Gastroesophageal sphincter (tissue), 4 donors: ENCODE measurements around the gene TSHZ3. TPM values are rescaled to one million over a fixed set of nuclear protein-coding genes. Genes with fewer than 3 reads are reported as not detected.

Experiments used
- ATAC-seq: fragments of 150-250 bp; one replicate; pipeline ENCODE4 v1.9.1; 2016; ENCODE audit warnings: mild to moderate bottlenecking, moderate library complexity
- H3K27ac ChIP-seq, 4 donors: fragments of 200-600 bp; sonication (generic) in 3 of 4; 1 replicate in 3 of 4; 2 replicates in 1 of 4; pipeline ENCODE4 v1.5.1; 2016 to 2019
- H3K27me3 ChIP-seq: fragments of 200-600 bp; sonication (generic); one replicate; pipeline ENCODE4 v1.5.1; 2019
- H3K36me3 ChIP-seq, 2 donors: fragments of 200-600 bp; sonication (generic); one replicate each; pipeline ENCODE4 v1.5.1; 2019; ENCODE audit warnings: control low read depth in 1 of 2
- H3K4me1 ChIP-seq, 3 donors: fragments of 200-600 bp; sonication (generic); 1 replicate in 2 of 3; 2 replicates in 1 of 3; pipeline ENCODE4 v1.5.1; 2016 to 2019; ENCODE audit warnings: control low read depth in 2 of 3
- H3K4me3 ChIP-seq, 2 donors: fragments of 200-600 bp; sonication (generic); one replicate each; pipeline ENCODE4 v1.5.1; 2019; ENCODE audit warnings: mild to moderate bottlenecking in 1 of 2, moderate library complexity in 1 of 2
- H3K9me3 ChIP-seq, 3 donors: fragments of 200-600 bp; sonication (generic); one replicate each; pipeline ENCODE4 v1.5.1; 2017 to 2019; ENCODE audit warnings: control low read depth in 2 of 3
- EP300 ChIP-seq: sonication (generic); formaldehyde crosslinking; IDR thresholded peaks from one replicate; pipeline ENCODE4 v1.6.1; 2017; ENCODE audit warnings: antibody characterized with exemption, mild to moderate bottlenecking
- POLR2A ChIP-seq, 2 donors: fragments of 450-650 bp; IDR thresholded peaks; one replicate each; pipeline ENCODE4 v1.6.1; 2017; ENCODE audit warnings: antibody characterized with exemption in 2 of 2, mild to moderate bottlenecking in 2 of 2, moderate library complexity in 1 of 2
- POLR2AphosphoS5 ChIP-seq: sonication (generic); formaldehyde crosslinking; IDR thresholded peaks from one replicate; pipeline ENCODE4 v1.6.1; 2017; ENCODE audit warnings: antibody characterized with exemption
- WGBS, 2 donors: methylation state at CpG; one replicate each; pipeline ENCODE4 v1.1.5; 2018; ENCODE audit warnings: low coverage in 1 of 2; 5-methylcytosine and 5-hydroxymethylcytosine counted together
- total RNA-seq, 4 donors: library from RNA; depleted of rRNA; stranded (reverse); fragments of >200 nt; gene quantifications; one replicate each; pipeline ENCODE4 v1.1.0, GENCODE V29; 2016
- TF ChIP-seq, protein P1 (sequence below), 4 experiments: fragments of 200-600 bp in 2 of 4; fragments of 450-650 bp in 2 of 4; sonication (generic) in 1 of 4; IDR thresholded peaks; one replicate each; pipeline ENCODE4 v1.5.1; 2017 to 2019; ENCODE audit warnings: antibody characterized with exemption in 4 of 4, mild to moderate bottlenecking in 2 of 4, moderate library complexity in 2 of 4

Gene TSHZ3
- total RNA-seq, 4 donors from 2014 or later, result 15.6 to 40.2 (median 31.1) TPM

- Histone ChIP-seq H3K27ac (peak overlapping the region in 3 of 4 donors; percentile 98 to 99 (median 99)), H3K36me3 (no peaks in the 10 kb centered on the region), H3K4me1 (peaks cover 0 to 48% (median 12%) of the 10 kb centered on the region in 3 donors), H3K27me3 (no peaks in the 10 kb centered on the region), H3K4me3 (peak overlapping the region; percentile 80 to 99), H3K9me3 (no peaks in the 10 kb centered on the region)
- no peak for ATAC-seq
- whole genome bisulfite sequencing, 2 donors, result 0% methylated on average over 2 of the region's 29 CpGs; no CpG with 5 or more reads in 1 of the 2 donors
- TF ChIP-seq POLR2A (IDR thresholded peaks at IDR 0.05) (no peak), POLR2AphosphoS5 (no peak), EP300 (no peak)
These were observed 2.6 kb upstream of the TSHZ3 start for GRCh38 chr19:31351855-31352195.

GRCh38 chr19:31351056-31351854, 2.0 kb upstream of the TSHZ3 start:
- Histone ChIP-seq H3K36me3 (no peaks in the 10 kb centered on the region), H3K27me3 (no peaks in the 10 kb centered on the region), H3K9me3 (no peaks in the 10 kb centered on the region), H3K4me3 (peak overlapping the region; percentile 80 to 99), H3K4me1 (peaks cover 0 to 50% (median 17%) of the 10 kb centered on the region in 3 donors), H3K27ac (peak overlapping the region; percentile 45 to 99 (median 98))
- TF ChIP-seq, protein P1, sequence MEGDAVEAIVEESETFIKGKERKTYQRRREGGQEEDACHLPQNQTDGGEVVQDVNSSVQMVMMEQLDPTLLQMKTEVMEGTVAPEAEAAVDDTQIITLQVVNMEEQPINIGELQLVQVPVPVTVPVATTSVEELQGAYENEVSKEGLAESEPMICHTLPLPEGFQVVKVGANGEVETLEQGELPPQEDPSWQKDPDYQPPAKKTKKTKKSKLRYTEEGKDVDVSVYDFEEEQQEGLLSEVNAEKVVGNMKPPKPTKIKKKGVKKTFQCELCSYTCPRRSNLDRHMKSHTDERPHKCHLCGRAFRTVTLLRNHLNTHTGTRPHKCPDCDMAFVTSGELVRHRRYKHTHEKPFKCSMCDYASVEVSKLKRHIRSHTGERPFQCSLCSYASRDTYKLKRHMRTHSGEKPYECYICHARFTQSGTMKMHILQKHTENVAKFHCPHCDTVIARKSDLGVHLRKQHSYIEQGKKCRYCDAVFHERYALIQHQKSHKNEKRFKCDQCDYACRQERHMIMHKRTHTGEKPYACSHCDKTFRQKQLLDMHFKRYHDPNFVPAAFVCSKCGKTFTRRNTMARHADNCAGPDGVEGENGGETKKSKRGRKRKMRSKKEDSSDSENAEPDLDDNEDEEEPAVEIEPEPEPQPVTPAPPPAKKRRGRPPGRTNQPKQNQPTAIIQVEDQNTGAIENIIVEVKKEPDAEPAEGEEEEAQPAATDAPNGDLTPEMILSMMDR (IDR thresholded peaks at IDR 0.05), result peak in 1 of 4 experiments; percentile 24
- TF ChIP-seq EP300 (no peak), POLR2AphosphoS5 (no peak), POLR2A (IDR thresholded peaks at IDR 0.05) (peak in 1 of 2 donors; percentile 1)
- no peak for ATAC-seq
- 2% methylated on average over 10 of the region's 72 CpGs; no CpG with 5 or more reads in 1 of the 2 donors for WGBS, 2 donors

DNA sequence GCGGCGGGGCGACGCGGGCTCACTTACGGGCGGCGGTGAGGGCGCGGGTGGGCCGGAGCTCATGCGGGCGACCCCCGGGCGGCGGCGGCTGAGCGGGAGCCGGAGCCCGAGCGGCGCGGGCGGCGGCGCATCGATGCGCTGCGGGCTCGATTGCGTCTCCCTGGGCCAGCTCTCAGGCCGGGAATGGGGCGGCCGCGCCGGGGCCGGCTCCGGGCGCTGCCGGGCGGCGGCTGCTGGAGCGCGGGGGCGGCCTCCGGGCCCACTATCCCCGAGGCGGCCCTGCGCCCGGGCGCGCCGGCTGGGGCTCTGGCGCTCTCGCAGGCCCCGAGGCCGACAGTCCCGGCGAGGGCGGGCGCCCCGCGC, 1.4 kb upstream of the TSHZ3 start:
- Histone ChIP-seq H3K27me3 (no peaks in the 10 kb centered on the region), H3K27ac (peak overlapping the region; percentile 90 to 99 (median 98)), H3K9me3 (no peaks in the 10 kb centered on the region), H3K4me1 (peaks cover 0 to 55% (median 17%) of the 10 kb centered on the region in 3 donors), H3K4me3 (peak overlapping the region; percentile 80 to 99), H3K36me3 (no peaks in the 10 kb centered on the region)
- 0% methylated on average over 16 of the region's 63 CpGs; no CpG with 5 or more reads in 1 of the 2 donors for WGBS, 2 donors
- no peak for TF ChIP-seq POLR2AphosphoS5
- TF ChIP-seq POLR2A (IDR thresholded peaks at IDR 0.05), result peak in 1 of 2 donors; percentile 42
- ATAC-seq, result peak; percentile 64

- H3K9me3 ChIP-seq, result no peaks in the 10 kb centered on the region
- peak overlapping the region; percentile 90 to 99 (median 98) for H3K27ac ChIP-seq
- no peak for TF ChIP-seq POLR2AphosphoS5
- no peak for TF ChIP-seq POLR2A (IDR thresholded peaks at IDR 0.05)
- no peak for TF ChIP-seq EP300
- TF ChIP-seq, protein P1 (IDR thresholded peaks at IDR 0.05), result no peak
- peaks cover 0 to 61% (median 18%) of the 10 kb centered on the region in 3 donors for H3K4me1 ChIP-seq
- peak overlapping the region; percentile 80 to 99 for H3K4me3 ChIP-seq
- no peaks in the 10 kb centered on the region for H3K36me3 ChIP-seq
- ATAC-seq, result peak; percentile 31
- no peaks in the 10 kb centered on the region for H3K27me3 ChIP-seq
- WGBS, 2 donors, result no CpG with 5 or more reads among the region's 61 CpGs
These were observed 927 bp upstream of the TSHZ3 start for GRCh38 chr19:31350033-31350692.

DNA sequence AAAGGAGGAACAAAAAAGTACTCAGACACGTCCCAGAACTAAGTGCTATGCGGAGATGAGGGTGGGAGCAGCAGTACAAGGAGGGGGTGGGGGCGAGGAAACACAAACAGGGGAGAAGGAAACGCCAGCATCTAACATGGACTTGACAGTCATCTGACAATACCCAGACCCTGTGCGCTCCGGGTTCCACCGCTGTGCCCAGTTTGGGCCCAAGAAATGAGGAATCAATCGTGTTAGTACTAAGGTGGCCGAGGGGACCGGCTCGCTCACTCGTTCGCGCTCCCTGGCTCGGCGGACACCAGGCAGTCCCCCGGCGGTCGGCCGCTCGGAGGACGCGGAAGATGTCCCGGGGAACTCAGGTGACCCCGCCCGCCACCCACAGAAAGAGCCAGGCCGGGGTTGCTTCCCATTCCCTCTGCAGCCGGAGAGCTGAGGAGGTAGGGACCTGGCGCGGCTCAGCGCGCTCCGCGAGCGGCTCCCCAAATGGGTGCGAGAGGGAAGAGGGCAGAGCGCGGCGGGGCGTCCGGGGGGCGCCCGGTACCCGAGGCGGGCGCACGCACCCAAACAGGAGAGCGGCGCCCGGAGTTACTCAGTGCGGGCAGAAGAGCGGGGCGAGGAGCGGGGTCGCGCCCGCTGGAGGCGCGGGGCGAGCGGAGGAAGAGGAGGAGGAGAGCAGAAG, 616 bp downstream of the TSHZ3 start:
- Histone ChIP-seq H3K9me3 (no peaks in the 10 kb centered on the region), H3K27ac (peak overlapping the region; percentile 90 to 99 (median 98)), H3K27me3 (no peaks in the 10 kb centered on the region), H3K4me3 (peak overlapping the region; percentile 80 to 99), H3K4me1 (peaks cover 0 to 73% (median 27%) of the 10 kb centered on the region in 3 donors), H3K36me3 (no peaks in the 10 kb centered on the region)
- TF ChIP-seq POLR2A (IDR thresholded peaks at IDR 0.05) (peak in 1 of 2 donors; percentile 35), EP300 (no peak)
- 0 to 2% methylated on average over 8 to 11 of the region's 61 CpGs for WGBS, 2 donors
- ATAC-seq, result peak; percentile 4

- no peak for ATAC-seq
- Histone ChIP-seq H3K4me1 (peaks cover 0 to 72% (median 27%) of the 10 kb centered on the region in 3 donors), H3K4me3 (peak overlapping the region; percentile 80 to 99), H3K27me3 (no peaks in the 10 kb centered on the region), H3K36me3 (no peaks in the 10 kb centered on the region), H3K9me3 (no peaks in the 10 kb centered on the region), H3K27ac (peak overlapping the region; percentile 19 to 99 (median 98))
- 7 to 22% methylated on average over 7 to 11 of the region's 11 CpGs for WGBS, 2 donors
- TF ChIP-seq POLR2A (IDR thresholded peaks at IDR 0.05) (no peak), POLR2AphosphoS5 (no peak), EP300 (no peak)
- TF ChIP-seq, protein P1 (IDR thresholded peaks at IDR 0.05), result no peak
These were observed 1.3 kb downstream of the TSHZ3 start for GRCh38 chr19:31347828-31348392.
